SH-SY5Y (cell line): Measurements from ENCODE around the gene SIX6.

Experiments used
- GATA2 ChIP-seq: IDR thresholded peaks from 2 replicates; pipeline ENCODE4 v1.6.1; 2011; ENCODE audit warnings: mild to moderate bottlenecking, low read depth, low read length
- GATA3 ChIP-seq: IDR thresholded peaks from 2 replicates; pipeline ENCODE4 v1.6.1; 2011; ENCODE audit warnings: low read depth, mild to moderate bottlenecking, low read length, moderate library complexity

Gene SIX6

DNA sequence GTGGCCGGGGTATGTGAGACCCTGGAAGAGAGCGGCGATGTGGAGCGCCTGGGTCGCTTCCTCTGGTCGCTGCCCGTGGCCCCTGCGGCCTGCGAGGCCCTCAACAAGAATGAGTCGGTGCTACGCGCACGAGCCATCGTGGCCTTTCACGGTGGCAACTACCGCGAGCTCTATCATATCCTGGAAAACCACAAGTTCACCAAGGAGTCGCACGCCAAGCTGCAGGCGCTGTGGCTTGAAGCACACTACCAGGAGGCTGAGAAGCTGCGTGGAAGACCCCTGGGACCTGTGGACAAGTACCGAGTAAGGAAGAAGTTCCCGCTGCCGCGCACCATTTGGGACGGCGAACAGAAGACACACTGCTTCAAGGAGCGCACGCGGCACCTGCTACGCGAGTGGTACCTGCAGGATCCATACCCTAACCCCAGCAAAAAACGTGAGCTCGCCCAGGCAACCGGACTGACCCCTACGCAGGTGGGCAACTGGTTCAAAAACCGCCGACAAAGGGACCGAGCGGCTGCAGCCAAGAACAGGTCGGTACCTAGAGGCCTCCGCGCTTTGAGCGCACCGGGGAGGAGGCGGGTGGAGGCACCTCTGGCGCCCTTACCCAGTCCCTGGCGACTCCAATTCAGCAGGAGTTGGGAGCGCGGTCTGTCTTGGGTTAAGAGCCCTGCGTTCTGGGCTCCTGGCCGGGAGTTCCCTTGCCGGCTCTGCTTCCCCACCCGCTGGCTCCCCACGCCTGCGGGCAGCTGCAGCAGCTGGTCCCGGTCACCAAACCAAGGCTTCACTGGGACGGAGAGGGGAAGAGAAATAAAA lies 700 bp downstream of the SIX6 start:
- TF ChIP-seq GATA3 (no peak), GATA2 (no peak)

DNA sequence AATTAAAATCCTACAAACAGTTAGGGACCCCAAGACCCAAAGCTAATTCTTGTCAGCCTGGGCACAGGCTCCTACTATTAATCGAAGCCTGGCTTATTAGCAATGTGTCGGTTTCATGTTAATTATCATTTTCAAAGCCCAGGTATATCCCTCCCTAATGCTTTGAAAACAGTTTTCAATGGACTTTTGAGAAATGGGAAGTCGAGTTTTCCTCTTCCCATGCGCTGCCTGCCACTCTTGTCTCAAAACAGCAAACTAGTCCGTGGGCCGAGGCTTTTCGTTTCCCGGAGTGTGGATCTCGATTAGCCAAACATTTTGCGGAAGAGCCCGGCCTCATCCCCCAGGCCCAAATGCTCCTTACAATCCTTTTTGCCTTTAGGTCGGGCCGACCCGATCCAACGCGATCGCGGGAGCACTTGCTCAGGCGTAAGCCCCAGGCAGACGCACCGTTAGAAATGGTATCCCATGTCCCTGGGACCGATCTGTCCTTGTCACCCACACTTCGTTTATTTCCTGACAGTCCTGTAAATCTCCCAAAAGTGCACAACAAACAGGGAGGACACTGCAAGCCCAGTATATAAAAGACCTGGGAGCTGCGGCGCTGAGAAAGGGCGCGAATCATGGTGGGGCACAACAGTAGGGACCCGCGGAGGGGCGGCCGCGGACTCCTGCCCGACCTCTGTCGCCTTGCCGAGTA lies 1.5 kb downstream of the SIX6 start:
- no peak for TF ChIP-seq GATA3
- TF ChIP-seq GATA2: no peak

GRCh38 chr14:60510951-60511599 lies 2.1 kb downstream of the SIX6 start:
- TF ChIP-seq GATA2: no peak
- TF ChIP-seq GATA3: no peak

GRCh38 chr14:60512126-60512525 lies 3.2 kb downstream of the SIX6 start:
- no peak for TF ChIP-seq GATA3

DNA sequence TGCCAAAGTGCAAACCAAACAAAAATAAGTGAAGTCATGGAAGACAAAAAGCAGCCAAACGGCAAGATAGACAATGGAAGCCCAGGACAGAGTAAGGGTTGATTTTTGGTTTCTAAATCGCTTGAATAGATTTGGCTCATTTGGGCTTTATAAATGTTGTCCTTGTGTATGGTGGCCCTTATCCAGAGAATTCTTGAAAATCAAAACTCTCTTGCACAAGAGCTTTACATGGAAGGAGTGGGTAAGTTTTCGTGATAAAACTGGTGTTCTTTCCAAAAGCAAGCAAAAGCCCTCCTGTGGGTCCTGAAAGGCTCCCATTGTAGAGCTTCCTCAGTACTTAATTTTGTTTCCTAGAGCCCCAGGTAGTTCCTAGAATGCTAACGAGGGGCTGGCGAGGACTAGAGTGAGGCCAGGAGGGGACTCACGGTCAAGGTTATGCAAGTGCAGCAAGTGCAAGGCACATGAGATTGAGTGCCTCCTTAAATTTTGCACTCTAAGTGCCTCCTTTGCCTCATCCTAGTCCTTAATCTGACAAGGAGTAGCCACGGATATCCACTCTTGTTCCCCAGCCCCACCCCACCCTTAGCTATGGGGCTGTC lies 4.1 kb downstream of the SIX6 start:
- no peak for TF ChIP-seq GATA2
- no peak for TF ChIP-seq GATA3

- TF ChIP-seq GATA3 (no peak), GATA2 (no peak)
These were observed 5.4 kb downstream of the SIX6 start for GRCh38 chr14:60514378-60514740.

- TF ChIP-seq GATA3: no peak
- TF ChIP-seq GATA2: no peak
These were observed 6.0 kb downstream of the SIX6 start for GRCh38 chr14:60514741-60515491.

- TF ChIP-seq GATA3 (no peak), GATA2 (no peak)
These were observed 6.8 kb downstream of the SIX6 start for GRCh38 chr14:60515511-60516289.

GRCh38 chr14:60532442-60532841 lies 23.5 kb downstream of the SIX6 start:
- TF ChIP-seq GATA3 (no peak), GATA2 (no peak)

- TF ChIP-seq GATA2: no peak
- TF ChIP-seq GATA3: no peak
These were observed 28.7 kb downstream of the SIX6 start for GRCh38 chr14:60537663-60538062.

GRCh38 chr14:60544659-60545058 lies 35.7 kb downstream of the SIX6 start:
- TF ChIP-seq GATA3: no peak
- TF ChIP-seq GATA2: no peak

DNA sequence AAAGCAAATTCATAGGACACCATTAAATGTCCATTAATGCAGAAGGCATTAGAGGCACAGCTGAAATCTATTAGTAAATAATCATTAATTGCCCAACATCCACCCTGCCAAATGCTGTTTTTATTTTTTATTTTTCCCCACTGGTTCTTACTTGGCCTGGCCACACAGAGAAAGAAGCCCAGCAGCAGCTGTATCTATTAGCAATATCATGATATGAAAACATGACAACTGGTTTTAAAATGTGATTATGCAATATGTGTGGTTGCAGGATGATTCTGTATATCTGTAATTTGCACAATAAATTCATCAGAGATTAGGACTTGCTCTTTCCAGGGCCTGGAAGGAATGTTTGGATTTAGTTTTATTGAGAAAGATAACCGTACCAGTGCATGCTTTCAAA lies 44.9 kb downstream of the SIX6 start:
- TF ChIP-seq GATA3 (no peak), GATA2 (no peak)

DNA sequence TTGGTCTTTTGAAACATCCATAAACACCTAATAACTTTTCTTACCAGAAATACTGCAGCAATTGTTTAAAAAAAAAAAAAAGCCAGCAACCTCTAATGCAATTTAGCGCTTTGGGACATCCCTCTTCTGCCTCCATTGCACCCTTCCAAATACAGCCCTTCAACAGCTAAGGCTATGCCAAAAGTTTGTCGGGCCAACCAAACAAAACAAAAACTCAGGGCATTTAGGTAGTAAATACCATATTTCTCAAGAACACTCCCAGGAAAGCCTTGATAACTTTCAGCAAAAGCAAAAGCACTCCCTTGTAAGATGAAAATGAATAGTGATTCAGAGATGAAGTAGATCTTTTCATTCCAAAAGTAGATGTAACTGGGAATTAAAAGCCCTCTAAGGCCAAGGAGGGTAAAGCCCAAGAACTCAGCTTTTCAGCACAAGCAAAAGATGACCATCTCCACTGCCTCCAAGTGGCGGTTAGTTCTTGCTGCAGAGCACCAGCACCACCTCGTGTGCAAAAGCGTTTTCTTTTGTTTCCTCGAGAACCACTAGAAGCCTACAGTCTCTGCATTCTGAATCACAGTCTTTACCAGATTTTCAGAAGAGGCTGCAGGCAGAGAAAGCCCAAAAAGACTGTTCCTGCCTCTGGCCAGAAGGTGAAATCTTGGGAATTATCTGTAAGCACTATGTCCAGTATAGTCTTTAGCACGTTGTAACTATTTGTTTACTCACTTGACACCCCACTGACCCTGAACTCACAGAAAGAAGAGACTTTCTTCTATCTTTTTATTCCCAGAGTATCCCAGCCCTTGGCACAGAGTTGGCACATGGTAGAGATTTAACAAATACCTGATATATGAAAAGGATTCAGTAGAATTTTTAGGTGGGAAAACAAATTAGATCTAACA lies 53.1 kb downstream of the SIX6 start:
- no peak for TF ChIP-seq GATA3
- TF ChIP-seq GATA2: no peak
